Lower lobe of right lung (tissue), 2 donors: ENCODE measurements around the gene ADGRF1. TPM values are rescaled to one million over a fixed set of nuclear protein-coding genes. Genes with fewer than 3 reads are reported as not detected.

Experiments used
- ATAC-seq, 2 donors: fragments of 200-7000 bp; cut with Tn5 transposase; one replicate each; pipeline ENCODE4 v1.9.1; 2020 to 2022; ENCODE audit warnings: mild to moderate bottlenecking in 2 of 2, moderate library complexity in 2 of 2
- DNase-seq: peaks from one replicate; pipeline ENCODE4 v3.0.0-alpha.2; 2020
- H3K27ac ChIP-seq: fragments of 200-600 bp; one replicate; pipeline ENCODE4 v1.8.0; 2022
- H3K27me3 ChIP-seq: fragments of 200-600 bp; one replicate; pipeline ENCODE4 v1.8.0; 2022; ENCODE audit warnings: low read depth
- H3K36me3 ChIP-seq: fragments of 200-600 bp; one replicate; pipeline ENCODE4 v1.8.0; 2022; ENCODE audit warnings: mild to moderate bottlenecking
- H3K4me1 ChIP-seq: fragments of 200-600 bp; one replicate; pipeline ENCODE4 v1.8.0; 2022
- H3K4me3 ChIP-seq: fragments of 200-600 bp; one replicate; pipeline ENCODE4 v1.8.0; 2022; ENCODE audit warnings: mild to moderate bottlenecking
- H3K9me3 ChIP-seq: fragments of 200-600 bp; one replicate; pipeline ENCODE4 v1.8.0; 2022
- CTCF ChIP-seq: fragments of 200-600 bp; IDR thresholded peaks from one replicate; pipeline ENCODE4 v1.8.0; 2022; ENCODE audit warnings: antibody characterized with exemption, mild to moderate bottlenecking
- intact Hi-C: fragments of 100-400 bp; cut with DNase I; formaldehyde crosslinking; loops from one replicate; pipeline ENCODE4 v1.11.0; 2022
- total RNA-seq: library from RNA; stranded (reverse); fragmentation: NEBNext Ultra II Directional; extraction: Animal tissue kit (Norgen Biotek cat#: 25700); gene quantifications from one replicate; pipeline ENCODE4 v1.2.1, GENCODE V29; 2021
- donor health status: DM: no; HTN: yes; CAD: no; lungs with severe emphysema.

Gene ADGRF1
- total RNA-seq, 1 donor from 2014 or later, result 9.9 TPM

- no peaks in the 10 kb centered on the region for H3K9me3 ChIP-seq
- intact Hi-C loops, result no loop called here
- TF ChIP-seq CTCF, result no peak
- no peaks in the 10 kb centered on the region for H3K36me3 ChIP-seq
- peaks cover 20% of the 10 kb centered on the region for H3K4me1 ChIP-seq
- H3K27ac ChIP-seq, result no peak overlapping the region
- H3K27me3 ChIP-seq, result no peaks in the 10 kb centered on the region
- no peak for ATAC-seq
- no peak for DNase-seq
- no peak overlapping the region for H3K4me3 ChIP-seq
Observed at GRCh38 chr6:46967826-46968349, 74.2 kb downstream of the ADGRF1 start.

- no peak for DNase-seq
- intact Hi-C loops, result no loop called here
- Histone ChIP-seq H3K4me3 (no peak overlapping the region), H3K27ac (no peak overlapping the region), H3K4me1 (peaks cover 20% of the 10 kb centered on the region), H3K36me3 (no peaks in the 10 kb centered on the region), H3K27me3 (no peaks in the 10 kb centered on the region), H3K9me3 (no peaks in the 10 kb centered on the region)
- ATAC-seq, result peak in 1 of 2 donors; percentile 81
- no peak for TF ChIP-seq CTCF
Observed at GRCh38 chr6:46964716-46965519, 77.2 kb downstream of the ADGRF1 start.

GRCh38 chr6:46963626-46964025, 78.5 kb downstream of the ADGRF1 start:
- H3K4me1 ChIP-seq, result peaks cover 20% of the 10 kb centered on the region
- ATAC-seq (no peak), DNase-seq (no peak)
- no peak for TF ChIP-seq CTCF
- intact Hi-C loops, result no loop called here
- H3K9me3 ChIP-seq, result no peaks in the 10 kb centered on the region
- no peak overlapping the region for H3K27ac ChIP-seq
- no peaks in the 10 kb centered on the region for H3K27me3 ChIP-seq
- no peaks in the 10 kb centered on the region for H3K36me3 ChIP-seq
- no peak overlapping the region for H3K4me3 ChIP-seq

GRCh38 chr6:46963039-46963438, 79.1 kb downstream of the ADGRF1 start:
- ATAC-seq (no peak), DNase-seq (no peak)
- intact Hi-C loops, result no loop called here
- H3K9me3 ChIP-seq, result no peaks in the 10 kb centered on the region
- H3K36me3 ChIP-seq, result no peaks in the 10 kb centered on the region
- no peak overlapping the region for H3K27ac ChIP-seq
- H3K4me3 ChIP-seq, result no peak overlapping the region
- TF ChIP-seq CTCF, result no peak
- H3K27me3 ChIP-seq, result no peaks in the 10 kb centered on the region
- peaks cover 20% of the 10 kb centered on the region for H3K4me1 ChIP-seq

GRCh38 chr6:46961711-46962110, 80.4 kb downstream of the ADGRF1 start:
- Histone ChIP-seq H3K4me1 (peaks cover 20% of the 10 kb centered on the region), H3K36me3 (no peaks in the 10 kb centered on the region), H3K27ac (no peak overlapping the region), H3K27me3 (no peaks in the 10 kb centered on the region), H3K9me3 (no peaks in the 10 kb centered on the region), H3K4me3 (no peak overlapping the region)
- TF ChIP-seq CTCF, result no peak
- no peak for DNase-seq
- intact Hi-C loops, result no loop called here
- no peak for ATAC-seq
